Measurements from ENCODE around the gene MYO7A. TPM values are rescaled to one million over a fixed set of nuclear protein-coding genes. Genes with fewer than 3 reads are reported as not detected.

MYO7A gene
- total and polyA plus RNA-seq, 2 experiments from 2014 or later, result 1.8 to 5.4 TPM

DNA sequence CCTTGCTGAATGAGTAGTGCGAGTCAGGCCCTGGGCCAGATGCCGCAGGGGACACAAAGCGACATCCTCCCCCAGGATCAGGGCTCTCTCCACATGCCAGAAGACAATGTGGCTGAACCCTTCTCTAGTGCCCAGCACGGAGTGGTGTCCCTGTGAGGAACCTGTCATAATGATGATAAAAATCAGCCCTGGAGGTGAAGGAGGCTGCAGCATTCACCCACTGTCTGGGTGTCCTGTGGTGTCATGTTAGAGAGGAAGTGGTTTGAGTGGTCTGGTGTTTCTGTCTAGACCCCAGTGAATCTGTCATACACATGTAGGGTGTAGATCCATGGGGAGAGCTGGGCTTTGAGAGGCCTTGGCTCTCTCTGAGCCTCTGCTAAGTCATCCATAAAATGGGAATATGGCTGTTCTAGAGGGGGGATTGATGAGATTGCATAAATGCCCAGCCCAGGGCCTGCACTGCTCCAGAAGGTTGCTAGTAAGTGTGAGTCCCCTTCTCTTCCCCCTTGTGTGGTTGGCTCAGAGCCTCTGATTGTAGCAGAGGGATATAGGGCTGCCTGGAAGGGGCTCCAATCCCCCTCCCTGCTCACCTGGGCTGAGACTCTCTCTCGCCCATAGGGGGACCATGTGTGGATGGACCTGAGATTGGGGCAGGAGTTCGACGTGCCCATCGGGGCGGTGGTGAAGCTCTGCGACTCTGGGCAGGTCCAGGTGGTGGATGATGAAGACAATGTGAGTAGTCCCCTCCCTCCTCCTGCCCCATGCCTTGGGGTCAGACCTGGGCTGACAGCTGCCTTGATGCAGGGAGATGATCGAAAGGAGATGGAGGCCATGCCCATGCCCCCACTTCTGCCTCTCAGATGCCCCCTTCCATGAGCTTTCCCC is 14.3 kb downstream of the MYO7A start:
- H3K4me3 Mint-ChIP-seq, result no peak overlapping the region
- no peaks in the 10 kb centered on the region for H3K36me3 ChIP-seq (ENCODE audit: insufficient read depth)

More for the DNA sequence above, 14.3 kb downstream of the MYO7A start:
- no peaks in the 10 kb centered on the region for H4K20me1 ChIP-seq (replicated peaks; ENCODE audit: insufficient read depth)
- peaks cover 19% of the 10 kb centered on the region for H3K4me1 Mint-ChIP-seq
- H3K27ac ChIP-seq (ENCODE audit: low read depth), result no peak overlapping the region
- no peaks in the 10 kb centered on the region for H3K27me3 ChIP-seq (ENCODE audit: insufficient read depth)
- DNase-seq (ENCODE audit: low spot score) (no peak), ATAC-seq (no peak)
- peaks cover 9% of the 10 kb centered on the region for H3K27me3 Mint-ChIP-seq (ENCODE audit: insufficient read depth, low read depth, poor library complexity)
- peaks cover 6% of the 10 kb centered on the region; the same call in 1 of the 2 replicates for H3K4me1 ChIP-seq (ENCODE audit: insufficient read depth)
- H3F3A ChIP-seq (replicated peaks; ENCODE audit: low read depth), result no peaks in the 10 kb centered on the region
- H3K9me2 ChIP-seq (ENCODE audit: insufficient read depth), result no peaks in the 10 kb centered on the region
- no peaks in the 10 kb centered on the region for H3K36me3 Mint-ChIP-seq (ENCODE audit: low read depth)
- H3K4me2 ChIP-seq, result no peak overlapping the region
- H3K27ac Mint-ChIP-seq, result no peak overlapping the region
- H3K9me3 Mint-ChIP-seq, result no peaks in the 10 kb centered on the region
- H3K4me3 ChIP-seq, result no peak overlapping the region
- H2AFZ ChIP-seq, result no peak overlapping the region
- TF ChIP-seq CREB1 (CRISPR knock-in tag; IDR thresholded peaks at IDR 0.05; ENCODE audit: low read depth) (no peak), NANOG (IDR thresholded peaks at IDR 0.05; ENCODE audit: borderline replicate concordance) (no peak), ZNF331 (CRISPR knock-in tag; IDR thresholded peaks at IDR 0.05; ENCODE audit: low read depth) (no peak), JUNB (IDR thresholded peaks at IDR 0.05; ENCODE audit: unreplicated experiment) (no peak), ZNF114 (CRISPR knock-in tag; IDR thresholded peaks at IDR 0.05) (no peak), EZH2phosphoT487 (IDR thresholded peaks at IDR 0.05; ENCODE audit: unreplicated experiment) (no peak), STAT1 (IDR thresholded peaks at IDR 0.05; ENCODE audit: unreplicated experiment) (no peak)
- TF ChIP-seq, protein P1, sequence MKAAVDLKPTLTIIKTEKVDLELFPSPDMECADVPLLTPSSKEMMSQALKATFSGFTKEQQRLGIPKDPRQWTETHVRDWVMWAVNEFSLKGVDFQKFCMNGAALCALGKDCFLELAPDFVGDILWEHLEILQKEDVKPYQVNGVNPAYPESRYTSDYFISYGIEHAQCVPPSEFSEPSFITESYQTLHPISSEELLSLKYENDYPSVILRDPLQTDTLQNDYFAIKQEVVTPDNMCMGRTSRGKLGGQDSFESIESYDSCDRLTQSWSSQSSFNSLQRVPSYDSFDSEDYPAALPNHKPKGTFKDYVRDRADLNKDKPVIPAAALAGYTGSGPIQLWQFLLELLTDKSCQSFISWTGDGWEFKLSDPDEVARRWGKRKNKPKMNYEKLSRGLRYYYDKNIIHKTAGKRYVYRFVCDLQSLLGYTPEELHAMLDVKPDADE (IDR thresholded peaks at IDR 0.05), result no peak
- TF ChIP-seq, protein P2, sequence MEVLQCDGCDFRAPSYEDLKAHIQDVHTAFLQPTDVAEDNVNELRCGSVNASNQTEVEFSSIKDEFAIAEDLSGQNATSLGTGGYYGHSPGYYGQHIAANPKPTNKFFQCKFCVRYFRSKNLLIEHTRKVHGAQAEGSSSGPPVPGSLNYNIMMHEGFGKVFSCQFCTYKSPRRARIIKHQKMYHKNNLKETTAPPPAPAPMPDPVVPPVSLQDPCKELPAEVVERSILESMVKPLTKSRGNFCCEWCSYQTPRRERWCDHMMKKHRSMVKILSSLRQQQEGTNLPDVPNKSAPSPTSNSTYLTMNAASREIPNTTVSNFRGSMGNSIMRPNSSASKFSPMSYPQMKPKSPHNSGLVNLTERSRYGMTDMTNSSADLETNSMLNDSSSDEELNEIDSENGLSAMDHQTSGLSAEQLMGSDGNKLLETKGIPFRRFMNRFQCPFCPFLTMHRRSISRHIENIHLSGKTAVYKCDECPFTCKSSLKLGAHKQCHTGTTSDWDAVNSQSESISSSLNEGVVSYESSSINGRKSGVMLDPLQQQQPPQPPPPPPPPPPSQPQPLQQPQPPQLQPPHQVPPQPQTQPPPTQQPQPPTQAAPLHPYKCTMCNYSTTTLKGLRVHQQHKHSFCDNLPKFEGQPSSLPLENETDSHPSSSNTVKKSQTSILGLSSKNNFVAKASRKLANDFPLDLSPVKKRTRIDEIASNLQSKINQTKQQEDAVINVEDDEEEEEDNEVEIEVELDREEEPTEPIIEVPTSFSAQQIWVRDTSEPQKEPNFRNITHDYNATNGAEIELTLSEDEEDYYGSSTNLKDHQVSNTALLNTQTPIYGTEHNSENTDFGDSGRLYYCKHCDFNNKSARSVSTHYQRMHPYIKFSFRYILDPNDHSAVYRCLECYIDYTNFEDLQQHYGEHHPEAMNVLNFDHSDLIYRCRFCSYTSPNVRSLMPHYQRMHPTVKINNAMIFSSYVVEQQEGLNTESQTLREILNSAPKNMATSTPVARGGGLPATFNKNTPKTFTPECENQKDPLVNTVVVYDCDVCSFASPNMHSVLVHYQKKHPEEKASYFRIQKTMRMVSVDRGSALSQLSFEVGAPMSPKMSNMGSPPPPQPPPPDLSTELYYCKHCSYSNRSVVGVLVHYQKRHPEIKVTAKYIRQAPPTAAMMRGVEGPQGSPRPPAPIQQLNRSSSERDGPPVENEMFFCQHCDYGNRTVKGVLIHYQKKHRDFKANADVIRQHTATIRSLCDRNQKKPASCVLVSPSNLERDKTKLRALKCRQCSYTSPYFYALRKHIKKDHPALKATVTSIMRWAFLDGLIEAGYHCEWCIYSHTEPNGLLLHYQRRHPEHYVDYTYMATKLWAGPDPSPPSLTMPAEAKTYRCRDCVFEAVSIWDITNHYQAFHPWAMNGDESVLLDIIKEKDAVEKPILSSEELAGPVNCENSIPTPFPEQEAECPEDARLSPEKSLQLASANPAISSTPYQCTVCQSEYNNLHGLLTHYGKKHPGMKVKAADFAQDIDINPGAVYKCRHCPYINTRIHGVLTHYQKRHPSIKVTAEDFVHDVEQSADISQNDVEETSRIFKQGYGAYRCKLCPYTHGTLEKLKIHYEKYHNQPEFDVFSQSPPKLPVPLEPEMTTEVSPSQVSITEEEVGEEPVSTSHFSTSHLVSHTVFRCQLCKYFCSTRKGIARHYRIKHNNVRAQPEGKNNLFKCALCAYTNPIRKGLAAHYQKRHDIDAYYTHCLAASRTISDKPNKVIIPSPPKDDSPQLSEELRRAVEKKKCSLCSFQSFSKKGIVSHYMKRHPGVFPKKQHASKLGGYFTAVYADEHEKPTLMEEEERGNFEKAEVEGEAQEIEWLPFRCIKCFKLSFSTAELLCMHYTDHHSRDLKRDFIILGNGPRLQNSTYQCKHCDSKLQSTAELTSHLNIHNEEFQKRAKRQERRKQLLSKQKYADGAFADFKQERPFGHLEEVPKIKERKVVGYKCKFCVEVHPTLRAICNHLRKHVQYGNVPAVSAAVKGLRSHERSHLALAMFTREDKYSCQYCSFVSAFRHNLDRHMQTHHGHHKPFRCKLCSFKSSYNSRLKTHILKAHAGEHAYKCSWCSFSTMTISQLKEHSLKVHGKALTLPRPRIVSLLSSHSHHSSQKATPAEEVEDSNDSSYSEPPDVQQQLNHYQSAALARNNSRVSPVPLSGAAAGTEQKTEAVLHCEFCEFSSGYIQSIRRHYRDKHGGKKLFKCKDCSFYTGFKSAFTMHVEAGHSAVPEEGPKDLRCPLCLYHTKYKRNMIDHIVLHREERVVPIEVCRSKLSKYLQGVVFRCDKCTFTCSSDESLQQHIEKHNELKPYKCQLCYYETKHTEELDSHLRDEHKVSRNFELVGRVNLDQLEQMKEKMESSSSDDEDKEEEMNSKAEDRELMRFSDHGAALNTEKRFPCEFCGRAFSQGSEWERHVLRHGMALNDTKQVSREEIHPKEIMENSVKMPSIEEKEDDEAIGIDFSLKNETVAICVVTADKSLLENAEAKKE (CRISPR knock-in tag; IDR thresholded peaks at IDR 0.05), result no peak
- TF ChIP-seq, protein P3, sequence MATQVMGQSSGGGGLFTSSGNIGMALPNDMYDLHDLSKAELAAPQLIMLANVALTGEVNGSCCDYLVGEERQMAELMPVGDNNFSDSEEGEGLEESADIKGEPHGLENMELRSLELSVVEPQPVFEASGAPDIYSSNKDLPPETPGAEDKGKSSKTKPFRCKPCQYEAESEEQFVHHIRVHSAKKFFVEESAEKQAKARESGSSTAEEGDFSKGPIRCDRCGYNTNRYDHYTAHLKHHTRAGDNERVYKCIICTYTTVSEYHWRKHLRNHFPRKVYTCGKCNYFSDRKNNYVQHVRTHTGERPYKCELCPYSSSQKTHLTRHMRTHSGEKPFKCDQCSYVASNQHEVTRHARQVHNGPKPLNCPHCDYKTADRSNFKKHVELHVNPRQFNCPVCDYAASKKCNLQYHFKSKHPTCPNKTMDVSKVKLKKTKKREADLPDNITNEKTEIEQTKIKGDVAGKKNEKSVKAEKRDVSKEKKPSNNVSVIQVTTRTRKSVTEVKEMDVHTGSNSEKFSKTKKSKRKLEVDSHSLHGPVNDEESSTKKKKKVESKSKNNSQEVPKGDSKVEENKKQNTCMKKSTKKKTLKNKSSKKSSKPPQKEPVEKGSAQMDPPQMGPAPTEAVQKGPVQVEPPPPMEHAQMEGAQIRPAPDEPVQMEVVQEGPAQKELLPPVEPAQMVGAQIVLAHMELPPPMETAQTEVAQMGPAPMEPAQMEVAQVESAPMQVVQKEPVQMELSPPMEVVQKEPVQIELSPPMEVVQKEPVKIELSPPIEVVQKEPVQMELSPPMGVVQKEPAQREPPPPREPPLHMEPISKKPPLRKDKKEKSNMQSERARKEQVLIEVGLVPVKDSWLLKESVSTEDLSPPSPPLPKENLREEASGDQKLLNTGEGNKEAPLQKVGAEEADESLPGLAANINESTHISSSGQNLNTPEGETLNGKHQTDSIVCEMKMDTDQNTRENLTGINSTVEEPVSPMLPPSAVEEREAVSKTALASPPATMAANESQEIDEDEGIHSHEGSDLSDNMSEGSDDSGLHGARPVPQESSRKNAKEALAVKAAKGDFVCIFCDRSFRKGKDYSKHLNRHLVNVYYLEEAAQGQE (IDR thresholded peaks at IDR 0.05; ENCODE audit: unreplicated experiment), result no peak
- TF ChIP-seq, protein P4, sequence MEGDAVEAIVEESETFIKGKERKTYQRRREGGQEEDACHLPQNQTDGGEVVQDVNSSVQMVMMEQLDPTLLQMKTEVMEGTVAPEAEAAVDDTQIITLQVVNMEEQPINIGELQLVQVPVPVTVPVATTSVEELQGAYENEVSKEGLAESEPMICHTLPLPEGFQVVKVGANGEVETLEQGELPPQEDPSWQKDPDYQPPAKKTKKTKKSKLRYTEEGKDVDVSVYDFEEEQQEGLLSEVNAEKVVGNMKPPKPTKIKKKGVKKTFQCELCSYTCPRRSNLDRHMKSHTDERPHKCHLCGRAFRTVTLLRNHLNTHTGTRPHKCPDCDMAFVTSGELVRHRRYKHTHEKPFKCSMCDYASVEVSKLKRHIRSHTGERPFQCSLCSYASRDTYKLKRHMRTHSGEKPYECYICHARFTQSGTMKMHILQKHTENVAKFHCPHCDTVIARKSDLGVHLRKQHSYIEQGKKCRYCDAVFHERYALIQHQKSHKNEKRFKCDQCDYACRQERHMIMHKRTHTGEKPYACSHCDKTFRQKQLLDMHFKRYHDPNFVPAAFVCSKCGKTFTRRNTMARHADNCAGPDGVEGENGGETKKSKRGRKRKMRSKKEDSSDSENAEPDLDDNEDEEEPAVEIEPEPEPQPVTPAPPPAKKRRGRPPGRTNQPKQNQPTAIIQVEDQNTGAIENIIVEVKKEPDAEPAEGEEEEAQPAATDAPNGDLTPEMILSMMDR (conservative IDR thresholded peaks at IDR 0.05; ENCODE audit: low read depth in 2 of 2), result no peak
- H3K79me2 ChIP-seq (replicated peaks; ENCODE audit: insufficient read depth), result no peaks in the 10 kb centered on the region
